Heart left ventricle (tissue), 13 donors: ENCODE measurements around the gene MAOA.

Experiments used
- CTCF ChIP-seq, 12 donors: fragments of 200-600 bp; sonication (generic) in 4 of 12; IDR thresholded peaks; one replicate each; pipeline versions ENCODE4 v1.5.0 to v1.8.0; 2018 to 2022; ENCODE audit warnings: antibody characterized with exemption in 12 of 12, mild to moderate bottlenecking in 5 of 12
- POLR2A ChIP-seq, 2 donors: fragments of 450-650 bp; IDR thresholded peaks; one replicate each; pipeline ENCODE4 v1.6.1; 2017; ENCODE audit warnings: antibody characterized with exemption in 2 of 2, mild to moderate bottlenecking in 2 of 2, moderate library complexity in 2 of 2
- donor health status: ischemic (EF 13 %, LVEDD 7.1; RV severe dilation, severe dysfunction).
- donor health status: DM: no; HTN: yes; CAD: no.
- donor health status: DM: no; HTN: no; CAD: no.
- donor health status: ischemic (EF 25% LVEDD 6.9; RV normal size, moderate dysfunction).
- donor health status: ischemic (EF 25% LVEDD 5.7; RV mildly dilated, moderate dysfunction).
- donor health status: ischemic (EF 35%, LVEDD 5.7; RV mildly dilated, moderate dysfunction).
- donor health status: nonischemic (EF 11% LVEDD 7.7; RV severe dilation, severe dysfunction).
- donor health status: DM: yes; HTN: yes; CAD: no.
- donor health status: PGD.
- donor health status: ischemic (EF 29% LVEDD 5.4; RV normal size, mild dysfunction).
- donor health status: nonischemic (EF 23%, LVEDD 6.1; RV moderate dilation, normal function).

- no peak for TF ChIP-seq POLR2A (IDR thresholded peaks at IDR 0.05)
- TF ChIP-seq CTCF (IDR thresholded peaks at IDR 0.05), result no peak
Measured at GRCh38 chrX:43718081-43718480, 62.0 kb downstream of the MAOA start.
